HG02938 (cell line): ENCODE data around the gene SSU72.
"Not testable (repeated sequence)": the region's sequence is repeated elsewhere in the genome, so short reads cannot be mapped to it uniquely, and the experiment has no call there.

Experiments
- ATAC-seq: cut with Tn5 transposase; IDR thresholded peaks from one replicate; pipeline ENCODE4 v1.9.1; 2021; ENCODE audit warnings: mild to moderate bottlenecking, moderate library complexity; ENCODE audit not compliant: unreplicated experiment

SSU72 gene

GRCh38 chr1:1596493-1597274 lies 22.0 kb upstream of the SSU72 start:
- no peak for ATAC-seq

- ATAC-seq: not testable (repeated sequence)
Observed at GRCh38 chr1:1595341-1595740, 20.7 kb upstream of the SSU72 start.

- no peak for ATAC-seq
Observed at GRCh38 chr1:1594602-1595260, 20.1 kb upstream of the SSU72 start.

GRCh38 chr1:1593834-1594601 lies 19.4 kb upstream of the SSU72 start:
- ATAC-seq: no peak

- no peak for ATAC-seq
Observed at GRCh38 chr1:1591452-1591851, 16.8 kb upstream of the SSU72 start.

- ATAC-seq: no peak
Observed at GRCh38 chr1:1583347-1584010, 8.8 kb upstream of the SSU72 start.

- ATAC-seq: no peak
Observed at GRCh38 chr1:1582585-1583346, 8.1 kb upstream of the SSU72 start.

GRCh38 chr1:1578371-1578940 lies 3.8 kb upstream of the SSU72 start:
- no peak for ATAC-seq

- ATAC-seq: no peak
Observed at GRCh38 chr1:1577367-1578011, 2.8 kb upstream of the SSU72 start.

GRCh38 chr1:1573843-1574720 lies 581 bp downstream of the SSU72 start:
- peak; percentile 49 for ATAC-seq

- no peak for ATAC-seq
Observed at GRCh38 chr1:1569341-1569740, 5.3 kb downstream of the SSU72 start.

- no peak for ATAC-seq
Observed at GRCh38 chr1:1567891-1568291, 6.8 kb downstream of the SSU72 start.

- no peak for ATAC-seq
Observed at GRCh38 chr1:1567152-1567875, 7.3 kb downstream of the SSU72 start.

- ATAC-seq: no peak
Observed at GRCh38 chr1:1565340-1565739, 9.3 kb downstream of the SSU72 start.

GRCh38 chr1:1564268-1564667 lies 10.4 kb downstream of the SSU72 start:
- no peak for ATAC-seq

GRCh38 chr1:1563688-1564087 lies 11.0 kb downstream of the SSU72 start:
- no peak for ATAC-seq

GRCh38 chr1:1562556-1563195 lies 12.0 kb downstream of the SSU72 start:
- ATAC-seq: no peak
